GM18868 (cell line): ENCODE results near the gene ZSWIM8.
A peak's percentile ranks its signal among the peaks of the same experiment; 100 is the strongest.
"Not testable (repeated sequence)": the region's sequence is repeated elsewhere in the genome, so short reads cannot be mapped to it uniquely, and the experiment has no call there.

Source experiments
- ATAC-seq: cut with Tn5 transposase; IDR thresholded peaks from one replicate; pipeline ENCODE4 v1.9.1; 2021; ENCODE audit warnings: mild to moderate bottlenecking, moderate library complexity; ENCODE audit not compliant: unreplicated experiment

The ZSWIM8 gene

GRCh38 chr10:73773152-73773879 is 12.1 kb upstream of the ZSWIM8 start:
- ATAC-seq: no peak

DNA sequence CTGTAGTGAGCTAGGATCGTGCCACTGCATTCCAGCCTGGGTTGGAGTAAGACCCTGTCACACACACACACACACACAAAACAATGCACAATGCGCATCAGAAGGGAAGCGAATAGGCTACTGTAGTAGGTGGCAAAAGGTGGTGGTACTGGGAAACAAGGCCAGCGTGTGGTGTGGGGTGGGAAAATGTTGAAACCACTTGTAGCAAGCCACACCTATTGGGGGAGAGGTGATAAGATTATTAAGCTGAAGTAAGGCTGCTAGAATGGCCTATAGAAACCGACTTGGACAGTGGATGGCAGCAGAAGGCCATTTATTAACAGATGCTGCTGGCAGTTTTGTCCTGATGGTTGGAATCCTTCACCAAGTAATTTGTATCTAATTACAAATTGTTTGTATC is 10.8 kb upstream of the ZSWIM8 start:
- ATAC-seq: no peak

GRCh38 chr10:73779018-73779417 is 6.4 kb upstream of the ZSWIM8 start:
- ATAC-seq: no peak

GRCh38 chr10:73779539-73780197 is 5.7 kb upstream of the ZSWIM8 start:
- ATAC-seq: no peak

DNA sequence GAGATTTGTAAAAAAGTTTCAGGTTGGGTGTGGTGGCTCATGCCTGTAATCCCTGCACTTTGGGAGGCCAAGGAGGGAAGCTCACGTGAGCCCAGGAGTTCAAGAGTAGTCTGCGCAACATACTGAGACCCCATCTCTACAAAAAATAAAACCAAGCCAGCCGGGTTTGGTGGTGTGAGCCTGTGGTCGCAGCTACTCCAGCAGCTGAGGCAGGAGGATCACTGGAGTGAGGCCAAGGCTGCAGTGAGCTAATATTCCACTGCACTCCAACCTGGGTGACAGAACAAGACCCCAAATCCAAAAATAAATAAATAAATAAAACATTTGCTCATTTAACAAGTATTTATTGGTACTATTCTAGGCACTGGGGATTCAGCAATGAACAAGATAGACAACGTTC is 5.1 kb upstream of the ZSWIM8 start:
- ATAC-seq: no peak

DNA sequence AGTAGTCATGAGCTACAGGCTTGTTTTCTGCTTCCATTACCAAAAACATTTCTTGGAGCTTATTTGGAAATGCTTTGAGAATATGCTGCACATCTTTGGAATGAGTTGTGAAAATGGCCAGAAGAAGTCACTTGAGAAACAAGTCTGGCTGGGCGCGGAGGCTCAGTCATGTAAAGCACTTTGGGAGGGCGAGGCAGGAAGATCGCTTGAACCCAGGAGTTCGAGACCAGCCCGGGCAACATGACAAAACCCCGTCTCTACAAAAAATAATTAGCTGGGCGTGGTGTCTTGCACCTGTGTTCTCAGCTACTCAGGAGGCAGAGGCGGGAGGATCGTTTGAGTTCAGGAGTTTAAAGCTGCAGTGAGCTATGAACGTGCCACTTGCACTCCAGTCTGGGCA is 4.4 kb upstream of the ZSWIM8 start:
- no peak for ATAC-seq

DNA sequence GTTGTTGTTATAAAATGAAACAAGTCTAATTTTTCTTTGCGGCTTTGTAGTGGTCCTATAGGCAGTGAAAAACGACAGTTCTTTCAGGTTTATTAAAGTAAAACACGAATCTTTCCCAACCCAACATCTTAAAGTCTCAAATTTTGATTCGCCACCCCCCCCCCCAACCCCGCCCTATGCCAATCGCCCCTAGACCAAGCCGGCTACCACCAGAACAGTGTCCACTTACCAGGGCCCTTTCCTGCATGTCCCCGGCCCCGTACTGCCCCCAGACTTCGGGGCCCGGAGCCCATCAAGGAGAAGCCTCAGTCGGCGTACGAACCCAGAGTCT is 3.9 kb upstream of the ZSWIM8 start:
- no peak for ATAC-seq

GRCh38 chr10:73781879-73782748 is 3.3 kb upstream of the ZSWIM8 start, which contains the start of gene CHCHD1:
TSS of gene CHCHD1 (plus strand) at chr10:73782048. CDS start at chr10:73782076, 28 bp downstream.
- peak; percentile 51 for ATAC-seq

DNA sequence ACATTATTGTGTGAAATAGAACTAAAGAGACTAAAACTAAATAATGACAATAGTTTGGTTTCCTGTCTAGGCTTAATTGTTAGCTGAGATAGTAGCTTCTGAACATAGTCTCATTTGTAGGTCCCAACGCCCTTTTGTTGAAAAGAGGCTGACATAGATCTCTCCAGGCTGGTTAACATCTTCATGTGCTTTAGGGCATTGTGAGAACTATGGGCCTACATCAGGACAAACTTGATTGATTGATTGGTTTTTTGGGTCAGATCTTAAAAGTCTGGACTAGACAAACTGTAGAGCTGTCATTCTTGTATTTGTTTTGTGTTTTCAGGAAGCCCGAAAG is 2.7 kb upstream of the ZSWIM8 start:
- ATAC-seq: no peak

- ATAC-seq: peak; percentile 15
Measured at GRCh38 chr10:73785721-73786511, 510 bp downstream of the ZSWIM8 start.

GRCh38 chr10:73786512-73786885 is 1.1 kb downstream of the ZSWIM8 start:
- ATAC-seq: no peak

GRCh38 chr10:73787031-73787800 is 1.8 kb downstream of the ZSWIM8 start:
- not testable (repeated sequence) for ATAC-seq

DNA sequence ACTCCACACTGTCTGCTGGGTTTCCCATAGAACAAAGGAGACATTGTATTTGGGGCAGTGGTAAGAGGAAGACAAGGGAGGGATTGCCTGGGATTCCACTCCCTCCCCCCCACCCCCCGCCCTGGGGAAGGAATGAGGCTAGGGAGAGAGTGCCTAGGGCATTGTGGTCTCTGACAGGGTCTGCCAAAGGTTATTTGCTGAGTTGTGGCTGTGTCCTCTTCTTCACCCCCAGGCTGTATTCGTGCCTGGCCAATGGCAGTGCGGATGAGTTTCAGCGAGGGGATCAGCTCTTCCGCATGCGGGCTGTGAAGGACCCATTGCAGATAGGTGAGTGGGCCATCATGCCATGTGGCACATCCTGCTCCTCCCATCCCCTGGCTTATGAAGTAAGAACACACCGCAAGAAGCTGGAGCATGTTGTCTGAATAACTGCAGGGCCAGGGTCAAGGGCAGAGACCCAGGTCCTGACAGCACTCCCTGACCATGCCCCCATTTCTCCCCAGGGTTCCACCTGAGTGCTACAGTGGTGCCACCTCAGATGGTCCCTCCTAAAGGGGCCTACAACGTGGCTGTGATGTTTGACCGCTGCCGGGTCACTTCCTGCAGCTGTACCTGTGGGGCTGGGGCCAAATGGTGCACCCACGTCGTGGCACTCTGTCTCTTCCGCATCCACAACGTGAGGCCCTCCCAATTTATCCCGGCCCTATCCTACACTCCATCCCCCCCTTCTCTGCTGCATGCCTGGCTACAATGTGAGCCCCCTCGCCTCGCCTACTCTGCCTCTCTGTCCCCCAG is 3.7 kb downstream of the ZSWIM8 start:
- no peak for ATAC-seq

DNA sequence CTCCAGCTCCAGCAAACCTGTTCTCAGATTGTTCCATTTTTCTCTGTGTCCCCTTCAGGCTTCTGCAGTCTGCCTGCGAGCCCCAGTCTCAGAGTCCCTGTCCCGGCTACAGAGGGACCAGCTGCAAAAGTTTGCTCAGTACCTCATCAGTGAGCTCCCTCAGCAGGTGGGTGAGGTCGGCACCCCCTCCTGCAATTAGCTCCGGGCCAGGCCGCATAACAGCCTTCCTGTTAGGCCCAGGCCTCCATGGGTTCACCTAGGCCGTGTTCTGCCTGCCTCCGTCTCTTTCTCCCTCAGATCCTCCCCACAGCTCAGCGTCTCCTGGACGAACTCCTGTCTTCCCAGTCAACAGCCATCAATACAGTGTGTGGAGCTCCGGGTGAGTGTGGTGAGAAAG is 4.3 kb downstream of the ZSWIM8 start:
- ATAC-seq: no peak

GRCh38 chr10:73790886-73791625 is 5.7 kb downstream of the ZSWIM8 start:
- ATAC-seq: no peak

- ATAC-seq: no peak
Measured at GRCh38 chr10:73791871-73792400, 6.5 kb downstream of the ZSWIM8 start.

DNA sequence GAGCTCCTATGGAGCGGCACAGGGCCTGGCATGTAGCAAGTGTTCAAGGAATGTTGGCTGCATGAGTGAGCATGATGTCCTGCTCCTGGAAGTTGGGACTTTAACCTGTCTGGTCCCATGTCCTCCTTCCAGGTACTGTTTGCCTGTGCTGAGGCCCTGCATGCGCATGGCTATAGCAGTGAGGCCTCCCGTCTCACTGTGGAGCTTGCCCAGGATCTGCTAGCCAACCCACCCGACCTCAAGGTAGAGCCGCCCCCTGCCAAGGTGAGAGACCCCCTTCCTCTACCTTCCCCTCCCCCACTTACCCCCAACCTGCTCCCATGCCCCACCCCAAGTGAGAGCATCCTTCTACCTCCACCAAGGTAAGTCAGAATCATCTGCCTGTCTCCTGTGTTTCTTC is 8.1 kb downstream of the ZSWIM8 start:
- no peak for ATAC-seq

- not testable (repeated sequence) for ATAC-seq
Measured at GRCh38 chr10:73795491-73795890, 10.1 kb downstream of the ZSWIM8 start.

DNA sequence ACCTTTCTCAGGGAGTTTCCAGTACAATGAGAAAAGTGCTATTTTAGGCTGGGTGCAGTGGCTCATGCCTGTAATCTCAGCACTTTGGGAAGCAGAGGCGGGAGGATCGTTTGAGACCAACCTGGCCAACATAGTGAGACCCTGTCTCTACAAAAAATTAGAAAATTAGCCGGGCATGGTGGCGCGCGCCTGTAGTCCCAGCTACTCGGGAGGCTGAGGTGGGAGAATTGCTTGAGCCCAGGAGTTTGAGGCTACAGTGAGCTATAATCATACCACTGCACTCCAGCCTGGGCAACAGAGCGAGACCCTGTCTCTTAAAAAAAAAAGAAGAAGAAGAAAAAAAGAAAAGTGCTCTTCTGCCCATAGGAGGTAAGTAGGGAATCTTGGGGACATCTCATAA is 10.6 kb downstream of the ZSWIM8 start:
- not testable (repeated sequence) for ATAC-seq
